Adrenal gland (tissue), 12 donors: Measurements from ENCODE around the gene SMPD3. TPM values are rescaled to one million over a fixed set of nuclear protein-coding genes. Genes with fewer than 3 reads are reported as not detected.

Source experiments
- DNase-seq, 7 donors: peaks; one replicate each; pipeline ENCODE4 v3.0.0-alpha.2; 2019 to 2020
- H3K27ac ChIP-seq, 5 donors: fragments of 200-600 bp; sonication (generic) in 4 of 5; 1 replicate in 3 of 5; 2 replicates in 2 of 5; pipeline versions ENCODE4 v1.5.1 to v1.8.0; 2016 to 2020; ENCODE audit warnings: mild to moderate bottlenecking in 1 of 5
- H3K27me3 ChIP-seq: fragments of 200-600 bp; 2 replicates; pipeline ENCODE4 v1.8.0; 2021
- H3K36me3 ChIP-seq, 2 donors: fragments of 200-600 bp; replicated peaks in 1 of 2; 1 replicate in 1 of 2; 2 replicates in 1 of 2; pipeline versions ENCODE4 v1.5.1 to v1.8.0; 2018 to 2022
- H3K4me1 ChIP-seq, 2 donors: fragments of 200-600 bp; replicated peaks in 1 of 2; 1 replicate in 1 of 2; 2 replicates in 1 of 2; pipeline versions ENCODE4 v1.5.1 to v1.8.0; 2018 to 2021
- H3K4me3 ChIP-seq, 4 donors: fragments of 200-600 bp; sonication (generic) in 3 of 4; one replicate each; pipeline ENCODE4 v1.5.1; 2016 to 2018
- H3K9me3 ChIP-seq, 3 donors: fragments of 200-600 bp; sonication (generic) in 1 of 3; replicated peaks in 1 of 3; 1 replicate in 2 of 3; 2 replicates in 1 of 3; pipeline versions ENCODE4 v1.5.1 to v1.8.0; 2016 to 2021
- POLR2A ChIP-seq, 2 donors: fragments of 450-650 bp; IDR thresholded peaks; one replicate each; pipeline ENCODE4 v1.6.1; 2017; ENCODE audit warnings: antibody characterized with exemption in 2 of 2, mild to moderate bottlenecking in 2 of 2, moderate library complexity in 1 of 2
- WGBS, 4 donors: extraction: QIAGEN DNeasy Blood & Tissue Kit in 2 of 4; methylation state at CpG; one replicate each; pipeline versions ENCODE4 v1.1.5 to v1.1.7; 2013 to 2017; 5-methylcytosine and 5-hydroxymethylcytosine counted together
- intact Hi-C, 2 donors: fragments of 100-400 bp; cut with DNase I; formaldehyde crosslinking; loops; one replicate each; pipeline versions ENCODE4 v1.14.1 to v1.15.0; 2022 to 2023
- polyA plus RNA-seq, 3 donors: library from polyadenylated mRNA; stranded (reverse); fragments of 200-250 nt in 2 of 3; fragments of 350-450 nt in 1 of 3; fragmentation: Illumina TruSeq in 1 of 3; extraction: RNeasy Lipid Tissue Mini Kit (QIAGEN cat#74804) in 1 of 3; gene quantifications; one replicate each; pipeline ENCODE4 v1.2.3, GENCODE V29; 2013 to 2014
- total RNA-seq, 9 donors: library from RNA; depleted of rRNA in 4 of 9; stranded (reverse); fragments of >200 nt in 4 of 9; fragments of 120-200 nt in 1 of 9; fragmentation: NEBNext Ultra II Directional in 1 of 9; extraction: Animal tissue kit (Norgen Biotek cat#: 25700) in 1 of 9; gene quantifications; one replicate each; pipeline versions ENCODE4 v1.1.0 to v1.2.4, GENCODE V29; 2013 to 2023
- TF ChIP-seq, protein P1 (sequence below), 6 experiments: fragments of 450-650 bp in 4 of 6; fragments of 200-600 bp in 2 of 6; sonication (generic) in 1 of 6; IDR thresholded peaks; 1 replicate in 5 of 6; 2 replicates in 1 of 6; pipeline versions ENCODE4 v1.5.1 to v1.8.0; 2016 to 2021; ENCODE audit warnings: antibody characterized with exemption in 6 of 6, mild to moderate bottlenecking in 2 of 6, moderate library complexity in 1 of 6
- donor health status: healthy with polysubstance abuse.
- donor health status: Bipolar disorder and iron deficiency.
- donor health status: DM: yes; HTN: yes; CAD: no.
- donor health status: DM: no; HTN: no; CAD: no.
- donor health status: DM: no; HTN: no; CAD: no.
- donor health status: DM: yes; HTN: yes; CAD: no.

Gene SMPD3
- total and polyA plus RNA-seq, 12 donors: 0.32 to 7.8 (median 1.2) TPM; not detected in 2

DNA sequence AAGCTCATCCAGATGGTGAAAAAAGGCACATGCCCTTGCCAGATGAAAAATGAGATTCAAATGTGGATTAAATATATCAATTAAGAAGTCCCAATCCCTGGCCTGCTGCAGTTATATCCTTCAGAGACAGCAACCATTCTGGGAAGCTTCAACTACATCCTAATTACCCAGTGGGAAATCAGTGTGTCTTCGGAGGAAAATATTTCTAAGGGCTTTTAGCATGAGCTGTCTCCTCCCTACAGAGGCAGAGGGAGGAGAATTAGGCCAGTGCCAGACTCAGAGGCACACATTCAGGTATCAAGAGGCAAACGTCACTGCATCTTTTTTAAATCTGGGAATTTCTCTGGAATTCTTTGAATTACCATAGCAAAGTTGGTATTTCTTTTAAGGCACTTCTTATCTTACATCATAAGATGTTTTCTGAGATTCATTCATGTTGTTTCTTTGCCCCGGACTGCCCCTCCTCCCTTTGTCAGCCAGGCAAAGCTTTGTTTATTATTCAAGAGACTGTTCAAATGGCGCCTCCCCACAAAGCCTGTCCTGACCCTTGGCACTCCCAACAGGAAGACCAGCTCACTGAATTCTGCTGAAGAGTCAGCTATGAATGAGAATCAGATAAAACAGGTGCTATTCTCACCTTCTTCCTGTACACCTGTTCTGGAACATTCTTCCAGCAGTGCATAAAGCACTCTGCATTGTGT is 38.3 kb upstream of the SMPD3 start:
- 50 to 68% (median 61%) methylated on average over 4 of the region's 4 CpGs for WGBS, 4 donors
- TF ChIP-seq, protein P1, sequence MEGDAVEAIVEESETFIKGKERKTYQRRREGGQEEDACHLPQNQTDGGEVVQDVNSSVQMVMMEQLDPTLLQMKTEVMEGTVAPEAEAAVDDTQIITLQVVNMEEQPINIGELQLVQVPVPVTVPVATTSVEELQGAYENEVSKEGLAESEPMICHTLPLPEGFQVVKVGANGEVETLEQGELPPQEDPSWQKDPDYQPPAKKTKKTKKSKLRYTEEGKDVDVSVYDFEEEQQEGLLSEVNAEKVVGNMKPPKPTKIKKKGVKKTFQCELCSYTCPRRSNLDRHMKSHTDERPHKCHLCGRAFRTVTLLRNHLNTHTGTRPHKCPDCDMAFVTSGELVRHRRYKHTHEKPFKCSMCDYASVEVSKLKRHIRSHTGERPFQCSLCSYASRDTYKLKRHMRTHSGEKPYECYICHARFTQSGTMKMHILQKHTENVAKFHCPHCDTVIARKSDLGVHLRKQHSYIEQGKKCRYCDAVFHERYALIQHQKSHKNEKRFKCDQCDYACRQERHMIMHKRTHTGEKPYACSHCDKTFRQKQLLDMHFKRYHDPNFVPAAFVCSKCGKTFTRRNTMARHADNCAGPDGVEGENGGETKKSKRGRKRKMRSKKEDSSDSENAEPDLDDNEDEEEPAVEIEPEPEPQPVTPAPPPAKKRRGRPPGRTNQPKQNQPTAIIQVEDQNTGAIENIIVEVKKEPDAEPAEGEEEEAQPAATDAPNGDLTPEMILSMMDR (IDR thresholded peaks at IDR 0.05): no peak
- no peak for TF ChIP-seq POLR2A (IDR thresholded peaks at IDR 0.05)
- no peaks in the 10 kb centered on the region for H3K4me1 ChIP-seq
- DNase-seq: no peak
- H3K4me3 ChIP-seq: no peak overlapping the region
- H3K36me3 ChIP-seq: no peaks in the 10 kb centered on the region
- H3K9me3 ChIP-seq: no peaks in the 10 kb centered on the region
- intact Hi-C loops: no loop called here
- no peaks in the 10 kb centered on the region for H3K27me3 ChIP-seq
- no peak overlapping the region for H3K27ac ChIP-seq

GRCh38 chr16:68481636-68482035 is 33.3 kb upstream of the SMPD3 start:
- Histone ChIP-seq H3K4me1 (no peaks in the 10 kb centered on the region), H3K36me3 (no peaks in the 10 kb centered on the region), H3K9me3 (no peaks in the 10 kb centered on the region), H3K4me3 (no peak overlapping the region), H3K27ac (no peak overlapping the region), H3K27me3 (no peaks in the 10 kb centered on the region)
- WGBS, 4 donors: 75 to 81% (median 77%) methylated on average over 5 of the region's 5 CpGs
- TF ChIP-seq POLR2A (IDR thresholded peaks at IDR 0.05): no peak
- TF ChIP-seq, protein P1 (IDR thresholded peaks at IDR 0.05): no peak
- intact Hi-C loops: no loop called here
- no peak for DNase-seq

GRCh38 chr16:68480084-68480995 is 32.0 kb upstream of the SMPD3 start:
- TF ChIP-seq, protein P1 (IDR thresholded peaks at IDR 0.05): no peak
- TF ChIP-seq POLR2A (IDR thresholded peaks at IDR 0.05): no peak
- Histone ChIP-seq H3K9me3 (no peaks in the 10 kb centered on the region), H3K27me3 (no peaks in the 10 kb centered on the region), H3K27ac (no peak overlapping the region), H3K4me1 (no peaks in the 10 kb centered on the region), H3K36me3 (no peaks in the 10 kb centered on the region), H3K4me3 (no peak overlapping the region)
- DNase-seq: no peak
- WGBS, 4 donors: 73 to 86% (median 80%) methylated on average over 6 of the region's 6 CpGs
- intact Hi-C loops: no loop called here

- 71 to 77% (median 72%) methylated on average over 2 of the region's 2 CpGs for WGBS, 4 donors
- H3K9me3 ChIP-seq: no peaks in the 10 kb centered on the region
- H3K4me1 ChIP-seq: no peaks in the 10 kb centered on the region
- H3K36me3 ChIP-seq: no peaks in the 10 kb centered on the region
- DNase-seq: no peak
- H3K4me3 ChIP-seq: no peak overlapping the region
- H3K27ac ChIP-seq: no peak overlapping the region
- intact Hi-C loops: no loop called here
- TF ChIP-seq, protein P1 (IDR thresholded peaks at IDR 0.05): no peak
- no peak for TF ChIP-seq POLR2A (IDR thresholded peaks at IDR 0.05)
- H3K27me3 ChIP-seq: no peaks in the 10 kb centered on the region
Measured at GRCh38 chr16:68479271-68479670, 31.0 kb upstream of the SMPD3 start.
